Panc1 (cell line): ENCODE measurements around the gene PDE4B.

Experiments used
- CTCF ChIP-seq: fragments of 450-650 bp; IDR thresholded peaks from 2 replicates; pipeline ENCODE4 v1.5.1; 2017; ENCODE audit warnings: mild to moderate bottlenecking
- POLR2AphosphoS5 ChIP-seq: IDR thresholded peaks from 2 replicates; pipeline ENCODE4 v1.6.1; 2012; ENCODE audit warnings: mild to moderate bottlenecking, low read depth, low read length, moderate library complexity

GRCh38 chr1:65820983-65821382, 28.3 kb downstream of the PDE4B start:
- TF ChIP-seq CTCF (no peak), POLR2AphosphoS5 (no peak)
